Tibial artery (tissue), 4 donors: ENCODE measurements around the gene KCND1.
"Not testable (repeated sequence)": the region's sequence is repeated elsewhere in the genome, so short reads cannot be mapped to it uniquely, and the experiment has no call there.

Source experiments
- DNase-seq, 2 donors: peaks; one replicate each; pipeline ENCODE4 v3.0.0-alpha.2; 2019
- H3K27ac ChIP-seq, 2 donors: fragments of 200-600 bp; sonication (generic) in 1 of 2; 1 replicate in 1 of 2; 2 replicates in 1 of 2; pipeline ENCODE4 v1.5.1; 2018 to 2019; ENCODE audit warnings: mild to moderate bottlenecking in 1 of 2
- H3K27me3 ChIP-seq, 2 donors: fragments of 200-600 bp; sonication (generic) in 1 of 2; one replicate each; pipeline versions ENCODE4 v1.5.1 to v1.6.0; 2016 to 2019
- H3K36me3 ChIP-seq, 3 donors: fragments of 200-600 bp; sonication (generic) in 2 of 3; one replicate each; pipeline ENCODE4 v1.5.1; 2016 to 2019; ENCODE audit warnings: mild to moderate bottlenecking in 2 of 3
- H3K4me1 ChIP-seq, 4 donors: fragments of 200-600 bp; sonication (generic) in 2 of 4; 1 replicate in 3 of 4; 2 replicates in 1 of 4; pipeline ENCODE4 v1.5.1; 2016 to 2019
- H3K4me3 ChIP-seq, 2 donors: fragments of 200-600 bp; sonication (generic) in 1 of 2; 1 replicate in 1 of 2; 2 replicates in 1 of 2; pipeline ENCODE4 v1.5.1; 2018 to 2019; ENCODE audit warnings: mild to moderate bottlenecking in 2 of 2
- H3K9me3 ChIP-seq, 3 donors: fragments of 200-600 bp; sonication (generic) in 1 of 3; one replicate each; pipeline ENCODE4 v1.5.1; 2016 to 2019
- intact Hi-C: fragments of 100-400 bp; cut with DNase I; formaldehyde crosslinking; loops from one replicate; pipeline ENCODE4 v1.15.0; 2023; ENCODE audit warnings: low total_unique reads
- TF ChIP-seq, protein P1 (sequence below), 2 experiments: fragments of 200-600 bp in 1 of 2; fragments of 450-650 bp in 1 of 2; IDR thresholded peaks; one replicate each; pipeline ENCODE4 v1.5.1; 2017 to 2019; ENCODE audit warnings: antibody characterized with exemption in 2 of 2, mild to moderate bottlenecking in 1 of 2, moderate library complexity in 1 of 2

KCND1 gene

DNA sequence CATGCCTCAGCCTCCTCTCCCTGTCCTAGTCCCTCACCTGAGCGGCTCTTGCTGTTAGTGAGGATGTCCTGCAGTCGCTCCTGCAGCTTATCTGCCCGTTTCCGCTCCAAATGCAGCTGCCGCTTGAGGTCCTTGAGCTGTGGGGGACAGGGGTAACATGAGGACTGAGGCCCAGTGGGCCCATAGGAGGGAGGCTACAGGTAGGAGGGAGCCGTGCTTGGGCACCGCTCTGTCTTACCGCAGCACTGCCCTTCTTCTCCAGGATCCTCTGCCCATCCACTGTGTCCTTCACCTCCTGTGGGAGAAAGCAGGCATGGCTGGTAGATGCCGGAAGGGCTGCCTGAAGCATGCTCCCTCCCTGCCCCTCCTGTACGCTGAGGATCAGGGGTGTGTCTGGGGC, 9.5 kb upstream of the KCND1 start:
- no peak overlapping the region for H3K4me3 ChIP-seq
- TF ChIP-seq, protein P1, sequence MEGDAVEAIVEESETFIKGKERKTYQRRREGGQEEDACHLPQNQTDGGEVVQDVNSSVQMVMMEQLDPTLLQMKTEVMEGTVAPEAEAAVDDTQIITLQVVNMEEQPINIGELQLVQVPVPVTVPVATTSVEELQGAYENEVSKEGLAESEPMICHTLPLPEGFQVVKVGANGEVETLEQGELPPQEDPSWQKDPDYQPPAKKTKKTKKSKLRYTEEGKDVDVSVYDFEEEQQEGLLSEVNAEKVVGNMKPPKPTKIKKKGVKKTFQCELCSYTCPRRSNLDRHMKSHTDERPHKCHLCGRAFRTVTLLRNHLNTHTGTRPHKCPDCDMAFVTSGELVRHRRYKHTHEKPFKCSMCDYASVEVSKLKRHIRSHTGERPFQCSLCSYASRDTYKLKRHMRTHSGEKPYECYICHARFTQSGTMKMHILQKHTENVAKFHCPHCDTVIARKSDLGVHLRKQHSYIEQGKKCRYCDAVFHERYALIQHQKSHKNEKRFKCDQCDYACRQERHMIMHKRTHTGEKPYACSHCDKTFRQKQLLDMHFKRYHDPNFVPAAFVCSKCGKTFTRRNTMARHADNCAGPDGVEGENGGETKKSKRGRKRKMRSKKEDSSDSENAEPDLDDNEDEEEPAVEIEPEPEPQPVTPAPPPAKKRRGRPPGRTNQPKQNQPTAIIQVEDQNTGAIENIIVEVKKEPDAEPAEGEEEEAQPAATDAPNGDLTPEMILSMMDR (IDR thresholded peaks at IDR 0.05), result no peak
- no peaks in the 10 kb centered on the region for H3K4me1 ChIP-seq
- H3K27me3 ChIP-seq, result no peaks in the 10 kb centered on the region
- intact Hi-C loops, result no loop called here
- no peaks in the 10 kb centered on the region for H3K9me3 ChIP-seq
- no peak for DNase-seq
- H3K27ac ChIP-seq, result no peak overlapping the region
- peaks cover 7 to 76% (median 31%) of the 10 kb centered on the region in 3 donors for H3K36me3 ChIP-seq

DNA sequence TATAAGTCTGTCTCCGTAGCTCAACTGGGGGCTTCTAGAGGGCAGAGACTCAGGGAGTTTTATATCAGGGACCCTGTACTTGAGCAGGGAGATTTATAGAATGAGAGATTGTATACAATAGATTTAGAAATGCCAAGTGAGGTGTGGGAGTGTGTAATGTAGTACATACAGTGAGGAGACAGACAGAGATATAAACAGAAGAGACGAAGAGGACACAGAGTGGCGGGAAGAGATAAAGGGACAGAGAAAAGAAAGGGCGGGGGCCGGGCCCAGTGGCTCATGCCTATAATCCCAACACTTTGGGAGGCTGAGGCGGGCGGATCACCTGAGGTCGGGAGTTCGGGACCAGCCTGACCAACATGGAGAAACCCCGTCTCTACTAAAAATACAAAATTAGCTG, 8.7 kb upstream of the KCND1 start:
- H3K4me3 ChIP-seq, H3K4me1 ChIP-seq, intact Hi-C loops, H3K27me3 ChIP-seq, DNase-seq, H3K9me3 ChIP-seq, H3K27ac ChIP-seq: not testable (repeated sequence)
- H3K36me3 ChIP-seq, result peaks cover 7 to 75% (median 39%) of the 10 kb centered on the region in 3 donors

DNA sequence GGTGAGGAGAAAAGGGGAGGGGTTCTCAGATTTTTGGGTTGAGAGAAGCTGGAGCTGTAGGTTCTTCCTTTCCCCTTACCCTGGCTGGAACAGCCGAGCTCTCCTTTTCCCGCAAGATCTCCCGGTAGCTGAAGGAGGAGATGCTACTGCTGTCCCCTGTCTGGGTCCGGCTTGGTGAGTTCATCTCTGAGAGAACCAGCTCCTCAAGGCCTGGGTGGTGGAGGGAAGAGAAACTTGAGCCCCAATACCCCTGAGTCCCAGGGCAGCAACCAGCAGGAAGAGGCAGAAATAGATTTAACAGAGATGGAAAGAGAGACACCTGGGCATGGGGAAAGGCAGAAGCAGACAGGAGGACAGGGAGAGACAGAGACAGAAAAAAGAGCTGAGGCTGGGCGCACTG, 6.6 kb upstream of the KCND1 start:
- intact Hi-C loops, result no loop called here
- Histone ChIP-seq H3K9me3 (no peaks in the 10 kb centered on the region), H3K4me1 (no peaks in the 10 kb centered on the region), H3K36me3 (peaks cover 4 to 77% (median 43%) of the 10 kb centered on the region in 3 donors), H3K27ac (no peak overlapping the region), H3K27me3 (no peaks in the 10 kb centered on the region), H3K4me3 (no peak overlapping the region)
- TF ChIP-seq, protein P1 (IDR thresholded peaks at IDR 0.05), result no peak
- no peak for DNase-seq

- Histone ChIP-seq H3K9me3 (no peaks in the 10 kb centered on the region), H3K27me3 (no peaks in the 10 kb centered on the region), H3K27ac (no peak overlapping the region), H3K36me3 (peaks cover 0 to 55% (median 23%) of the 10 kb centered on the region in 3 donors), H3K4me1 (peaks cover 0 to 9% (median 2%) of the 10 kb centered on the region in 4 donors), H3K4me3 (no peak overlapping the region)
- intact Hi-C loops, result no loop called here
- no peak for DNase-seq
- TF ChIP-seq, protein P1 (IDR thresholded peaks at IDR 0.05), result no peak
Measured at GRCh38 chrX:48976086-48976485, 4.4 kb upstream of the KCND1 start.

DNA sequence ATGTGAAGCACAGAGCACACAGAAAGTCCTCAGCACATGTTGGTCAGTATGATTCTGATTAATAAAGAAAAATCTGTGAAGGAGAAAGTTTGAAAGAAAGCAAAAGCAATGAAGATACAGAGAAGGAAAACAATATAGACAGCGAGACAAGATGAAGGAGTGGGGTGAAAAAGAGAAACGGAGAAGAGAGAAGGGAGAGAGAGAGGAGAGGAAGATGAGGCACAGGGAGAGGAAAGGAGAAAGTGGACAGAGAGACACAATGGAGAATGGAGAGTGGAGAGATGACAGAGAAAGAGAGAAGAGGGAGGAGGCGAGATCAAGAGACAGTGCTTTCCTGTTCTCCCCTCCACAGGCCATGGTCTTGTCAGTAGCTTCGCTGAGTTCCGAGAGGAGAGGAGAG, 3.9 kb upstream of the KCND1 start:
- Histone ChIP-seq H3K27ac (no peak overlapping the region), H3K4me3 (no peak overlapping the region), H3K4me1 (peaks cover 0 to 9% (median 2%) of the 10 kb centered on the region in 4 donors), H3K36me3 (peaks cover 0 to 50% (median 21%) of the 10 kb centered on the region in 3 donors), H3K27me3 (no peaks in the 10 kb centered on the region), H3K9me3 (no peaks in the 10 kb centered on the region)
- intact Hi-C loops, result no loop called here
- DNase-seq, result no peak
- TF ChIP-seq, protein P1 (IDR thresholded peaks at IDR 0.05), result no peak

- H3K27me3 ChIP-seq, result no peaks in the 10 kb centered on the region
- intact Hi-C loops, result no loop called here
- H3K4me3 ChIP-seq, result no peak overlapping the region
- H3K36me3 ChIP-seq, result peaks cover 0 to 47% (median 21%) of the 10 kb centered on the region in 3 donors
- H3K27ac ChIP-seq, result no peak overlapping the region
- TF ChIP-seq, protein P1 (IDR thresholded peaks at IDR 0.05), result no peak
- no peaks in the 10 kb centered on the region for H3K9me3 ChIP-seq
- DNase-seq, result no peak
- H3K4me1 ChIP-seq, result peaks cover 0 to 9% (median 2%) of the 10 kb centered on the region in 4 donors
Measured at GRCh38 chrX:48975041-48975440, 3.4 kb upstream of the KCND1 start.
